KOPT-K1 (cell line): ENCODE results near the gene TARBP1.

Experiments
- H3K27ac ChIP-seq: fragments of 200-600 bp; sonication (generic); 2 replicates; pipeline ENCODE4 v1.5.1; 2016; ENCODE audit warnings: antibody characterized with exemption, mild to moderate bottlenecking, low read depth, low read length; ENCODE audit not compliant: poor library complexity, severe bottlenecking
- H3K36me3 ChIP-seq: fragments of 200-600 bp; sonication (generic); 2 replicates; pipeline ENCODE4 v1.5.1; 2017; ENCODE audit warnings: antibody characterized with exemption, mild to moderate bottlenecking, low read length, moderate library complexity; ENCODE audit not compliant: insufficient read depth
- H3K9me3 ChIP-seq: fragments of 200-600 bp; sonication (generic); 2 replicates; pipeline ENCODE4 v1.5.1; 2017; ENCODE audit warnings: antibody characterized with exemption, low read length, mild to moderate bottlenecking; ENCODE audit not compliant: insufficient read depth, poor library complexity, severe bottlenecking

The TARBP1 gene

DNA sequence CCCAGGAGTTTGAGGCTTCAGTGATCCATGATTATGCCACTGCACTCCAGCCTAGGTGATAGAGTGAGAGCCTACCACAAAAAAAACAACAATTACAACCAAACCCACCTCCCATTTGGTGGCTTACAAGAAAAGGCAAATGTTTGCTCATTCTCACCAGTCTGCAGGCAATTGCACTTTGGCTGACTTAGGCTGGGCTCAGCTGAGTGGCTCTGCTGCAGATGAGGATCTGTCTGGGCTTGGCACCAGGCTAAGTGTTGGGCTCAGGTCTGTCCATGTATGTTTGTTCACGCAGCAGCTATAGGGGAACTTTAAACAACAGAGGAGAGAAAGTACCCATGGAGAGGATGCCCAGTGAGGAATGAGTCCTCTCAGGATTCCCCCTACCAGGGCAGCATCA lies 133.7 kb downstream of the TARBP1 start:
- H3K36me3 ChIP-seq = no peaks in the 10 kb centered on the region
- H3K9me3 ChIP-seq = peaks cover 5% of the 10 kb centered on the region
- H3K27ac ChIP-seq = no peak overlapping the region

DNA sequence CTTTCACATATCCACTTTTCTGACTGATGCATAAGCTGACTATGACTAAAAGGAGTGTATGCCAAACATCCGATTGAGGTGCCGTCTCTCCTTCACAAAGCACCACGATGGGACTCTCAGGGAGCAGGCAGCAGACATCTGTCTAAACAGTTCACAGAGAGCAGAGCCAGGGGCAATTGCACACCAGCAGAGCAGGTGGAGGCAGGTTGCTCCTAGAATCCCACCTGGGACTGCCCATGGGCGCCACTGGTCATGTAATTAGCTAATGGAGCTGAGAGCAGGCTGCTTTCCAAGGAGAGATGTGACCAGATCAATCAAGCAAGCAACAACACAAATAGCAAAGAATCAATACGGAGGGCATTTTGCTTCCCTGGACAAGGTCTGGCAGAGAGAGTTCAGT lies 136.2 kb downstream of the TARBP1 start:
- no peaks in the 10 kb centered on the region for H3K36me3 ChIP-seq
- H3K9me3 ChIP-seq = peaks cover 11% of the 10 kb centered on the region
- no peak overlapping the region for H3K27ac ChIP-seq
